Measurements from ENCODE around the gene TRAF6.

DNA sequence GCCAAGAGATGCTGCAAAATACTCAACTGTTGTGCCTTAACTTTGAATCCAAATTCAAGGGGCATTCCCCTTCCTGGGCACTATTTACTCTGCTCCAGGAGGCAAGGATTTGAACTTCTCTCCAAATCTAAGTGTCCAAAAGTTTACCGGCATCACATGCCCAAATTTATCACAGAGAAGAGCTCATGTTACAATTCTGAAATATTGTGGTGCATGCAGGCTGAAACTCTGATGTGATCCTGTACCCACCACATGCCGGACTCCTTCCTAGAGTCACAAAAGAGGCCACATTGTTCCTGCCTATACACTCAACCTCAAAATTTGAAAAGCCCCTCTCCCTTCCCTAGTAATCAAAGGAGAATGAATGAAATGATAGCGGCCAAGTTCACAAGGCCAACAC, 1.3 kb downstream of the TRAF6 start:
- TF ChIP-seq, protein P1, sequence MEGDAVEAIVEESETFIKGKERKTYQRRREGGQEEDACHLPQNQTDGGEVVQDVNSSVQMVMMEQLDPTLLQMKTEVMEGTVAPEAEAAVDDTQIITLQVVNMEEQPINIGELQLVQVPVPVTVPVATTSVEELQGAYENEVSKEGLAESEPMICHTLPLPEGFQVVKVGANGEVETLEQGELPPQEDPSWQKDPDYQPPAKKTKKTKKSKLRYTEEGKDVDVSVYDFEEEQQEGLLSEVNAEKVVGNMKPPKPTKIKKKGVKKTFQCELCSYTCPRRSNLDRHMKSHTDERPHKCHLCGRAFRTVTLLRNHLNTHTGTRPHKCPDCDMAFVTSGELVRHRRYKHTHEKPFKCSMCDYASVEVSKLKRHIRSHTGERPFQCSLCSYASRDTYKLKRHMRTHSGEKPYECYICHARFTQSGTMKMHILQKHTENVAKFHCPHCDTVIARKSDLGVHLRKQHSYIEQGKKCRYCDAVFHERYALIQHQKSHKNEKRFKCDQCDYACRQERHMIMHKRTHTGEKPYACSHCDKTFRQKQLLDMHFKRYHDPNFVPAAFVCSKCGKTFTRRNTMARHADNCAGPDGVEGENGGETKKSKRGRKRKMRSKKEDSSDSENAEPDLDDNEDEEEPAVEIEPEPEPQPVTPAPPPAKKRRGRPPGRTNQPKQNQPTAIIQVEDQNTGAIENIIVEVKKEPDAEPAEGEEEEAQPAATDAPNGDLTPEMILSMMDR (IDR thresholded peaks at IDR 0.05): no peak
- TF ChIP-seq POLR2A (IDR thresholded peaks at IDR 0.05; ENCODE audit: low read length): no peak
- TF ChIP-seq CHD2 (IDR thresholded peaks at IDR 0.05; ENCODE audit: low read length, partially characterized antibody): no peak
- TF ChIP-seq CEBPB (IDR thresholded peaks at IDR 0.05): no peak
- TF ChIP-seq MYC (IDR thresholded peaks at IDR 0.05; ENCODE audit: borderline replicate concordance, low read length): no peak
- TF ChIP-seq, protein P2, sequence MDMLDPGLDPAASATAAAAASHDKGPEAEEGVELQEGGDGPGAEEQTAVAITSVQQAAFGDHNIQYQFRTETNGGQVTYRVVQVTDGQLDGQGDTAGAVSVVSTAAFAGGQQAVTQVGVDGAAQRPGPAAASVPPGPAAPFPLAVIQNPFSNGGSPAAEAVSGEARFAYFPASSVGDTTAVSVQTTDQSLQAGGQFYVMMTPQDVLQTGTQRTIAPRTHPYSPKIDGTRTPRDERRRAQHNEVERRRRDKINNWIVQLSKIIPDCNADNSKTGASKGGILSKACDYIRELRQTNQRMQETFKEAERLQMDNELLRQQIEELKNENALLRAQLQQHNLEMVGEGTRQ (IDR thresholded peaks at IDR 0.05): no peak
- TF ChIP-seq HOXB13 (CRISPR knock-in tag; IDR thresholded peaks at IDR 0.05; ENCODE audit: low read depth): no peak
- no peak for TF ChIP-seq EP300 (IDR thresholded peaks at IDR 0.05)
- no peak for TF ChIP-seq SMC3 (IDR thresholded peaks at IDR 0.05)
- TF ChIP-seq ZNF302 (CRISPR knock-in tag; IDR thresholded peaks at IDR 0.05): no peak
- no peak for TF ChIP-seq MAFK (IDR thresholded peaks at IDR 0.05; ENCODE audit: partially characterized antibody)
- TF ChIP-seq ZSCAN20 (CRISPR knock-in tag; IDR thresholded peaks at IDR 0.05): no peak
- TF ChIP-seq, protein P3, sequence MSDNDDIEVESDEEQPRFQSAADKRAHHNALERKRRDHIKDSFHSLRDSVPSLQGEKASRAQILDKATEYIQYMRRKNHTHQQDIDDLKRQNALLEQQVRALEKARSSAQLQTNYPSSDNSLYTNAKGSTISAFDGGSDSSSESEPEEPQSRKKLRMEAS (IDR thresholded peaks at IDR 0.05): no peak
